Neuronal stem cell (in vitro differentiated cells): ENCODE data around the gene UBAC1.

Source experiments
- DNase-seq: peaks from one replicate; pipeline ENCODE4 v3.0.0-alpha.2; 2013; ENCODE audit warnings: low spot score
- H2AFZ ChIP-seq: one replicate; pipeline ENCODE4 v1.6.1; 2013; ENCODE audit warnings: mild to moderate bottlenecking, low read length, inconsistent platforms
- H2AK5ac ChIP-seq: 2 replicates; pipeline ENCODE4 v1.6.1; 2013; ENCODE audit warnings: low read depth, mild to moderate bottlenecking, inconsistent platforms, low read length, moderate library complexity, mixed read lengths
- H2BK120ac ChIP-seq: 2 replicates; pipeline ENCODE4 v1.6.1; 2013; ENCODE audit warnings: low read depth, mild to moderate bottlenecking, inconsistent platforms, low read length, moderate library complexity, mixed read lengths
- H2BK12ac ChIP-seq: one replicate; pipeline ENCODE4 v1.6.1; 2013; ENCODE audit warnings: low read length, inconsistent platforms
- H2BK15ac ChIP-seq: 2 replicates; pipeline ENCODE4 v1.6.1; 2013; ENCODE audit warnings: mild to moderate bottlenecking, low read length, inconsistent platforms, mixed read lengths
- H2BK5ac ChIP-seq: one replicate; pipeline ENCODE4 v1.6.1; 2013; ENCODE audit warnings: inconsistent platforms, mild to moderate bottlenecking, low read length, moderate library complexity
- H3K14ac ChIP-seq: one replicate; pipeline ENCODE4 v1.6.1; 2013; ENCODE audit warnings: low read length, inconsistent platforms
- H3K18ac ChIP-seq: 2 replicates; pipeline ENCODE4 v1.6.1; 2013; ENCODE audit warnings: low read length, inconsistent platforms
- H3K23ac ChIP-seq: 2 replicates; pipeline ENCODE4 v1.6.1; 2013; ENCODE audit warnings: low read depth, mild to moderate bottlenecking, mixed read lengths, low read length, inconsistent platforms; ENCODE audit not compliant: poor library complexity
- H3K27ac ChIP-seq: replicated peaks from 3 replicates; pipeline ENCODE4 v1.5.1; 2013; ENCODE audit warnings: low read length, inconsistent platforms
- H3K27me3 ChIP-seq, 3 experiments: 2 replicates each; pipeline ENCODE4 v1.6.1; 2013; ENCODE audit warnings: low read length in 3 of 3, mild to moderate bottlenecking in 2 of 3, inconsistent platforms in 1 of 3, low read depth in 1 of 3, mixed read lengths in 1 of 3, moderate library complexity in 1 of 3; ENCODE audit not compliant: control insufficient read depth in 3 of 3, insufficient read depth in 3 of 3
- H3K36me3 ChIP-seq, 2 donors: replicated peaks in 1 of 2; 2 replicates each; pipeline ENCODE4 v1.6.1; 2013; ENCODE audit warnings: low read length in 2 of 2; ENCODE audit not compliant: control insufficient read depth in 2 of 2, insufficient read depth in 2 of 2
- H3K4ac ChIP-seq: 2 replicates; pipeline ENCODE4 v1.6.1; 2013; ENCODE audit warnings: inconsistent platforms, mild to moderate bottlenecking, low read length, moderate library complexity
- H3K4me1 ChIP-seq, 2 donors: 1 replicate in 1 of 2; 2 replicates in 1 of 2; pipeline ENCODE4 v1.6.1; 2013; ENCODE audit warnings: low read length in 2 of 2, low read depth in 1 of 2; ENCODE audit not compliant: control insufficient read depth in 2 of 2, insufficient read depth in 1 of 2
- H3K4me2 ChIP-seq: one replicate; pipeline ENCODE4 v1.6.1; 2013; ENCODE audit warnings: mild to moderate bottlenecking, low read length, inconsistent platforms; ENCODE audit not compliant: insufficient read depth, poor library complexity, severe bottlenecking
- H3K4me3 ChIP-seq, 2 donors: 2 replicates each; pipeline ENCODE4 v1.5.1; 2013; ENCODE audit warnings: low read length in 2 of 2, mild to moderate bottlenecking in 2 of 2, inconsistent platforms in 1 of 2, moderate library complexity in 1 of 2
- H3K79me1 ChIP-seq: one replicate; pipeline ENCODE4 v1.6.1; 2013; ENCODE audit warnings: low read depth, mild to moderate bottlenecking, inconsistent platforms, low read length, moderate library complexity
- H3K9ac ChIP-seq: one replicate; pipeline ENCODE4 v1.6.1; 2013; ENCODE audit warnings: mild to moderate bottlenecking, low read depth, low read length, inconsistent platforms; ENCODE audit not compliant: poor library complexity
- H3K9me3 ChIP-seq, 2 donors: replicated peaks in 1 of 2; 2 replicates each; pipeline versions ENCODE3 to v1.6.1; 2013; ENCODE audit warnings: low read length in 2 of 2, mild to moderate bottlenecking in 2 of 2, inconsistent platforms in 1 of 2, low read depth in 1 of 2, mixed read lengths in 1 of 2, moderate library complexity in 1 of 2; ENCODE audit not compliant: control insufficient read depth in 2 of 2, insufficient read depth in 1 of 2
- H4K8ac ChIP-seq: one replicate; pipeline ENCODE4 v1.6.1; 2013; ENCODE audit warnings: low read depth, mild to moderate bottlenecking, inconsistent platforms, low read length, moderate library complexity
- H4K91ac ChIP-seq: one replicate; pipeline ENCODE4 v1.6.1; 2013; ENCODE audit warnings: low read length, low read depth, mild to moderate bottlenecking, inconsistent platforms; ENCODE audit not compliant: poor library complexity
- WGBS, 2 donors: extraction: QIAGEN DNeasy Blood & Tissue Kit; methylation state at CpG; one replicate each; pipeline ENCODE4 v1.1.7; 2013; ENCODE audit warnings: missing lambda C conversion rate in 2 of 2, mixed read lengths in 1 of 2; ENCODE audit not compliant: insufficient read length in 2 of 2, insufficient replicate concordance in 1 of 2; ENCODE audit errors: extremely low coverage in 2 of 2; 5-methylcytosine and 5-hydroxymethylcytosine counted together

UBAC1 gene

DNA sequence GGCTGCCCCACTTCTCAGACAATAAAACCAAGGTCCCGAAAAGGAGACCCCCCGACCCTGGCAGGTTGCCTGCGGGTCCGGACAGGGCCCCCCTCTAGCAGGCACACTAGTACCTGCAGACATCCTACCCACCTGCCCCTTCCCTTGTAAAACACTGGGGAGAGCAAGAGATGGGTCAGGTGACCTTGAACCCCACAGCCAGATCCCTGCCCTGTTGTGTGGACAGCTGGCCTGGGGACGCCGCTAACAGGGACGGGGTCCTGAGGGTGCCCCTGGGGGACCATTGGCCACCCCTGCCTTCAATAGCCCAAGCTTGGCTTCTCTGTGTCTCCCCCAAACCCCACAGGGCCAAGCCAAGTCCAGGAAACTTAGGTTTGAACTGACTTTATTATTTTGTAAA, 45.0 kb upstream of the UBAC1 start:
- no peaks in the 10 kb centered on the region for H3K27me3 ChIP-seq
- DNase-seq: no peak
- WGBS, 2 donors: no CpG with 5 or more reads among the region's 7 CpGs
- H3K4me1 ChIP-seq: peaks cover 57 to 69% of the 10 kb centered on the region in 2 donors
- no peak overlapping the region for H3K4me3 ChIP-seq
- H2AFZ ChIP-seq: no peak overlapping the region
- peak overlapping the region; percentile 100 for H2AK5ac ChIP-seq
- H3K27ac ChIP-seq: no peak overlapping the region
- no peak overlapping the region for H3K4ac ChIP-seq
- no peak overlapping the region for H4K91ac ChIP-seq
- H3K14ac ChIP-seq: no peak overlapping the region
- no peak overlapping the region for H3K9ac ChIP-seq
- no peak overlapping the region for H2BK5ac ChIP-seq
- H3K36me3 ChIP-seq: no peaks in the 10 kb centered on the region
- H3K18ac ChIP-seq: peak overlapping the region; percentile 86
- H3K79me1 ChIP-seq: peaks cover 5% of the 10 kb centered on the region
- peak overlapping the region; percentile 99 for H2BK120ac ChIP-seq
- peaks cover 0 to 2% of the 10 kb centered on the region in 2 donors for H3K9me3 ChIP-seq
- peak overlapping the region; percentile 86 for H2BK12ac ChIP-seq
- no peak overlapping the region for H3K23ac ChIP-seq
- H2BK15ac ChIP-seq: peak overlapping the region; percentile 99
- no peak overlapping the region for H3K4me2 ChIP-seq
- peak overlapping the region; percentile 55 for H4K8ac ChIP-seq

- peak overlapping the region; percentile 100 for H2AK5ac ChIP-seq
- H3K4me2 ChIP-seq: peak overlapping the region; percentile 60
- peak overlapping the region; percentile 98 for H3K23ac ChIP-seq
- H4K91ac ChIP-seq: peak overlapping the region; percentile 100
- peak overlapping the region; percentile 65 for H3K9ac ChIP-seq
- peaks cover 56 to 66% of the 10 kb centered on the region in 2 donors for H3K4me1 ChIP-seq
- peak overlapping the region; percentile 100 for H2BK120ac ChIP-seq
- DNase-seq: peak; percentile 84
- H3K4ac ChIP-seq: peak overlapping the region; percentile 99
- H2AFZ ChIP-seq: peak overlapping the region; percentile 65
- H3K27me3 ChIP-seq: no peaks in the 10 kb centered on the region
- no peaks in the 10 kb centered on the region for H3K36me3 ChIP-seq
- no peak overlapping the region for H3K4me3 ChIP-seq
- WGBS, 2 donors: no CpG with 5 or more reads among the region's 15 CpGs
- peaks cover 0 to 2% of the 10 kb centered on the region in 2 donors for H3K9me3 ChIP-seq
- peaks cover 5% of the 10 kb centered on the region for H3K79me1 ChIP-seq
- H2BK15ac ChIP-seq: peak overlapping the region; percentile 100
- no peak overlapping the region for H4K8ac ChIP-seq
- peak overlapping the region; percentile 87 for H3K27ac ChIP-seq
- H2BK12ac ChIP-seq: peak overlapping the region; percentile 100
- H2BK5ac ChIP-seq: peak overlapping the region; percentile 100
- no peak overlapping the region for H3K14ac ChIP-seq
- peak overlapping the region; percentile 99 for H3K18ac ChIP-seq
These were observed 43.5 kb upstream of the UBAC1 start for GRCh38 chr9:136004712-136005111.

DNA sequence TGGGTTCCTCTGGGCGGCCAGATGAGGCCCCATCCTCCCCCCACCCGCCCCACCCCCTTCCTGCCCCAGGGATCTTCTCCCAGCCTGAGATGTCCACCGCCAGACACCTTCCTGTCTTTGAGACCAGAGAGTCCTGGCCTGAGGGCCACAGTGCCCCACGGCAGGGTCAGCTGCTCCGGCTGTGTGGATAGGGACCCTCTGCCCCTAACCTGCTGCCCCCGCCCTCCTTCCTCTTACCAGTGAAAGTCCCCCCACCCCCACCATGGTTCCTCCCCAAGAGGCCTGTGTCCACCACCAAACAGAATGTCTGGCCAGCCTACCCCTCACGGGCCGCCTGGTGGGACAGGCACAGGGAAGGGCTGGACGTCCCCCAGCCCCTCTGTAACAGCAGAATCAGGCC, 43.0 kb upstream of the UBAC1 start:
- no peak for DNase-seq
- peak overlapping the region; percentile 100 for H2BK120ac ChIP-seq
- H4K8ac ChIP-seq: no peak overlapping the region
- whole genome bisulfite sequencing, 2 donors: no CpG with 5 or more reads among the region's 9 CpGs
- peak overlapping the region; percentile 91 for H3K4ac ChIP-seq
- peak overlapping the region; percentile 86 for H3K27ac ChIP-seq
- H3K9me3 ChIP-seq: peaks cover 0 to 2% of the 10 kb centered on the region in 2 donors
- peak overlapping the region; percentile 100 for H2BK5ac ChIP-seq
- H2BK12ac ChIP-seq: peak overlapping the region; percentile 99
- H2AFZ ChIP-seq: peak overlapping the region; percentile 65
- H3K36me3 ChIP-seq: no peaks in the 10 kb centered on the region
- H3K14ac ChIP-seq: no peak overlapping the region
- peaks cover 5% of the 10 kb centered on the region for H3K79me1 ChIP-seq
- no peak overlapping the region for H3K4me3 ChIP-seq
- H3K18ac ChIP-seq: peak overlapping the region; percentile 99
- peaks cover 56 to 62% of the 10 kb centered on the region in 2 donors for H3K4me1 ChIP-seq
- H2BK15ac ChIP-seq: peak overlapping the region; percentile 100
- H3K4me2 ChIP-seq: peak overlapping the region; percentile 60
- peak overlapping the region; percentile 98 for H3K23ac ChIP-seq
- H3K9ac ChIP-seq: peak overlapping the region; percentile 65
- no peaks in the 10 kb centered on the region for H3K27me3 ChIP-seq
- peak overlapping the region; percentile 99 for H4K91ac ChIP-seq
- H2AK5ac ChIP-seq: peak overlapping the region; percentile 100

DNA sequence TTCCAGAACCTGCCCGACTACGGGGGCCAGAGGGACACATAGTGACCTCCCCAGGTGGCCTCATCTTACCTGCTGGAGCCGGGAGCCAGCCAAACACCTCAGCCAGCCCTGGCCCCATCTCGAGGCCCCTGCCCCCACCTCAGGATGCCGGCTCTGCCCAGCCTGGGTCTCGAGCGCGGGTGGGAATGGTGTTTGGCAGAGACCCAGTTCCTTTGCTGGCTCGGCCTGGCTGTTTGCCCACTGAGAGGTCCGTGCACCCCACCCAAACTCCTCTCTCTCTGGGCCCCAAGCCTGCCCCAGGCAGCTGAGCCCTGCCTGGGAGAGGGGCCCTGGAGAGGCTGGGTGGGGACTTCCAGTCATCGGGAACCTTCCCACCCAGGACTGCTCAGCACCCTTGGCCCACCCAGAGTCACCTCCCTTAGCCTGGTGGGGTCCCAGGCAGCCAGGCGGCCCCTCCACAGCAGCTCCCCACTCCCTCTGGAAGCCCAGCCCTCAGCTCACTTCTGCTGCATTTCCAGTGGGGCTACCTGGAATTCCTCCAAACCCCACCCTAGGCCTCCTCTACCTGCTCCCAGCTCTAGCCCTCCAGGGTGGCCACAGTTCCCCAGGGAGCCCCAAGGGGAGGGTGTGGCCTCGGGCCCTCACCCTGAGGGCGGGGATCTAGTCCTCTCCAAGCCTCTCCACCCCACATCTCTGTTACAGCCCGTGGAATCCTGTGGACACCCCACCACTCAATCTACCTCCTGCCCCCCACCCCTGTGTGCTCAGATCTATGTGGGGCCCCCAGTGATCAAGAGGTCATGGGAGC, 42.4 kb upstream of the UBAC1 start:
- Histone ChIP-seq H2BK15ac (peak overlapping the region; percentile 100), H3K27me3 (no peaks in the 10 kb centered on the region), H3K4me2 (no peak overlapping the region), H3K9ac (peak overlapping the region; percentile 65), H3K79me1 (peaks cover 5% of the 10 kb centered on the region), H3K4me3 (no peak overlapping the region), H4K8ac (peak overlapping the region; percentile 73), H3K14ac (peak overlapping the region; percentile 75), H3K18ac (peak overlapping the region; percentile 99), H3K23ac (peak overlapping the region; percentile 38), H2BK5ac (peak overlapping the region; percentile 100), H2AK5ac (peak overlapping the region; percentile 100), H3K4ac (peak overlapping the region; percentile 97), H4K91ac (peak overlapping the region; percentile 98), H3K9me3 (peaks cover 0 to 2% of the 10 kb centered on the region in 2 donors), H2AFZ (no peak overlapping the region), H3K27ac (no peak overlapping the region), H2BK120ac (peak overlapping the region; percentile 100), H3K36me3 (no peaks in the 10 kb centered on the region), H2BK12ac (peak overlapping the region; percentile 99), H3K4me1 (peaks cover 52 to 57% of the 10 kb centered on the region in 2 donors)
- no CpG with 5 or more reads among the region's 15 CpGs for WGBS, 2 donors
- no peak for DNase-seq
